Mucosa of rectum (tissue), 2 donors: ENCODE results near the gene PRLHR.

Experiments
- H3K27ac ChIP-seq, 2 donors: one replicate each; pipeline ENCODE4 v1.7.0; 2013; ENCODE audit warnings: inconsistent platforms in 2 of 2, low read depth in 2 of 2, low read length in 2 of 2
- H3K27me3 ChIP-seq, 2 donors: one replicate each; pipeline ENCODE4 v1.7.0; 2013; ENCODE audit warnings: low read length in 2 of 2; ENCODE audit not compliant: control insufficient read depth in 2 of 2, insufficient read depth in 2 of 2
- H3K36me3 ChIP-seq, 2 donors: one replicate each; pipeline ENCODE4 v1.7.0; 2013; ENCODE audit warnings: low read length in 2 of 2; ENCODE audit not compliant: control insufficient read depth in 2 of 2, insufficient read depth in 2 of 2
- H3K4me1 ChIP-seq, 2 donors: one replicate each; pipeline ENCODE4 v1.7.0; 2013; ENCODE audit warnings: low read length in 2 of 2, mild to moderate bottlenecking in 1 of 2; ENCODE audit not compliant: control insufficient read depth in 2 of 2, insufficient read depth in 2 of 2
- H3K4me3 ChIP-seq, 2 donors: one replicate each; pipeline ENCODE4 v1.7.0; 2013; ENCODE audit warnings: low read length in 2 of 2
- H3K9ac ChIP-seq, 2 donors: one replicate each; pipeline ENCODE4 v1.7.0; 2013; ENCODE audit warnings: low read length in 2 of 2, low read depth in 1 of 2, mild to moderate bottlenecking in 1 of 2
- H3K9me3 ChIP-seq, 2 donors: one replicate each; pipeline ENCODE4 v1.7.0; 2013; ENCODE audit warnings: low read length in 2 of 2; ENCODE audit not compliant: control insufficient read depth in 2 of 2
- donor health status: healthy.
- donor health status: Normal muscosa, but diverticular disease.

Gene PRLHR

DNA sequence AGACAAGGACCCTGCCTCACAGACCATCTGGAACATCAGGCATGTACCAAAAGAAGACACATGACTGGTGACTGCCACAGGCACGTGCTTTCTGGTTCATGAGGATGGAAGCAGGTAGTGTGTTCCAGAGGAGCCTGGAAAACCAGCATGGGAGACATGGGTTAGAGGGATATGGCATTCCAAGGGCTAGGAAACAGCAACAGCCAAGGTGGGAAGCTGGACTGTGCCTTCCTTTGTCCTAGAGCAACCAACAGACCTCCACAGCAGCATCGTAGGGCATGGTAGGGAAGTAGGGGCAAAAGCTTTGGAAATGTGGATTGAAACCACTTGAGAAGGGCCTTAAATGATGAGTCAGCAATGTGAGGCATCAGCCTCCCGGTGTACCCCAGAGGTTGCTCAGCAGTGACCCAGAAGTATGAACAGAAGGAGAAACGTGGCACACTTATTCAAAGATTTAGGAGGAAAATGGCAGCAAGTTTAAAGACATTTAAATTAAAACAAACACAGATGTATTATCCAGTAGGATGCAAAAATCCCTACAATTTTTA, 51.0 kb downstream of the PRLHR start:
- Histone ChIP-seq H3K9me3 (no peaks in the 10 kb centered on the region), H3K4me3 (no peak overlapping the region), H3K9ac (no peak overlapping the region), H3K4me1 (no peaks in the 10 kb centered on the region), H3K36me3 (no peaks in the 10 kb centered on the region), H3K27me3 (peaks cover 2 to 11% of the 10 kb centered on the region in 2 donors), H3K27ac (no peak overlapping the region)

DNA sequence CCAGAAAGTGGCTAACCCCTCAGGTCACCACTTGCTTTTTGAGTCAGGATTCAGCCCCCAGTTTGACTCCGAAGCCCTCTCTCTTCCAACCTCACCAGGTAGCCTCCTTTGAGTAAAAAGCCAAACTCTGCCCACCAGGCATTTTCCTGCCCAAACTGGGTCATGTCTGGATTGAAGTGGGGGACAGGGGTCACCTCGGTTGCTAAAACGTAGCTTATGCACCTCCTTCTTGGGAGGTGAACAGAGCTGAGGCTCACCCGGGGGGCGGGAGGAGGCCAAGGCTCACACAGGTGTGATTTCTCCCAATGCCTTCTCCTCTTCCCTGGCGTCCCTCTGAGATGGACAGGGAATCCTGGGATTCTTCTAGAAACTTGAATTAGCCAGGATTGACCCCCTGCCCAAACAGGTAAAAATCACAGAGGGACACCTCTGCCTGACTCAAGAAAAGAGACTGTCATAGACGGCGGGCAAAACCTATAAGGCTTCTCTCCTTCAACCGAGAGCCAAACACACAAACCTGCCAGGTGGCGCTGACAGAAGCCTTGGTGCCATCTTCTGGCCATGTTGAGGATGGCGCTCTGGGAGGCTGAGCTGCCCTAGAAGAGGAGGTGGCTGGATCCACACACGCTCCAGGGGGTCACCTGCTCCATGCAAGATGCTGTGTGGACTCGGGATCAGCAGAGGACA, 51.6 kb downstream of the PRLHR start:
- no peak overlapping the region for H3K9ac ChIP-seq
- H3K9me3 ChIP-seq, result no peaks in the 10 kb centered on the region
- no peaks in the 10 kb centered on the region for H3K36me3 ChIP-seq
- H3K4me3 ChIP-seq, result no peak overlapping the region
- H3K4me1 ChIP-seq, result no peaks in the 10 kb centered on the region
- no peak overlapping the region for H3K27ac ChIP-seq
- peaks cover 2 to 11% of the 10 kb centered on the region in 2 donors for H3K27me3 ChIP-seq

DNA sequence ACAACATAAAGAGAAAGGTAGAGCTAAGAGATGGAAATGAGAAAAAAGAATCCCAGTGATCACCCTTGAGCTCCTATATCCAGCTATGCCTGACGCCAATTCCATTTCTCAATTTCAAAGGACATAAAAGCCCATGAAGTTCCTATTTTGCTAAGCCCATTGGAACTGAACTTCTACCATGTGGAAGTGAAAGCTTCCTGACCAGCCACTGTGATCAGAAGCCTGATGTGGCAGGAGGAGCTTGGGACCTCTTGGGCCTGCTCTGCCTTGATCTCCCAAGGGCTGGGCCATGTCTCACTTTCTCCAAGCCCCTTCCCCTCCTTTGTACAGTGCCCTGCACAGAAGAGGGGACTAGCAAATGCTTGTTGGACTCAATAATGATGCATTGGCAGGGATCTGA, 52.7 kb downstream of the PRLHR start:
- no peak overlapping the region for H3K4me3 ChIP-seq
- no peaks in the 10 kb centered on the region for H3K9me3 ChIP-seq
- H3K27me3 ChIP-seq, result peaks cover 2 to 11% of the 10 kb centered on the region in 2 donors

DNA sequence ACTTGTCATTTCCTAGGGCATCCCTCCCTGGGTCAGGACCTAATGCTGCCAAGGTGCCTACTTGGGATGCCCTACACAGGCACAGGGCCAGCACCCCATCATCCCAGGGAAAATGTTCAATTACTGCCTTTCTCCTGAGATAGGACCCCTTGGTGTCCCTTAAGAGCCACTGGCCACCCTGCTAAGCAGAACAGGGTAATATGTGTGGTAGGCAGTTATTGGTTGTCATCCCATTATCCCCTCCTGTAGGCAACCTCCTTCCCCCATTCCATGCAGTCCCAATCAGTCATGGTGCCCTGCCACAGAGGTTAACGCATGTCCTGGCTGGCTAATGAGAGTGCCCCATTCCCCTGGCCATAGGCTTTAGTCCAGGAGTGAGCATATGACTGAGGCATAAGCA, 53.2 kb downstream of the PRLHR start:
- no peak overlapping the region for H3K9ac ChIP-seq
- no peak overlapping the region for H3K27ac ChIP-seq
- H3K4me1 ChIP-seq, result no peaks in the 10 kb centered on the region
- no peak overlapping the region for H3K4me3 ChIP-seq
- no peaks in the 10 kb centered on the region for H3K9me3 ChIP-seq
- H3K36me3 ChIP-seq, result no peaks in the 10 kb centered on the region
- H3K27me3 ChIP-seq, result peaks cover 2 to 11% of the 10 kb centered on the region in 2 donors

More for the DNA sequence above, 52.7 kb downstream of the PRLHR start:
- H3K27ac ChIP-seq, result no peak overlapping the region
- H3K9ac ChIP-seq, result no peak overlapping the region
- no peaks in the 10 kb centered on the region for H3K36me3 ChIP-seq
- no peaks in the 10 kb centered on the region for H3K4me1 ChIP-seq

DNA sequence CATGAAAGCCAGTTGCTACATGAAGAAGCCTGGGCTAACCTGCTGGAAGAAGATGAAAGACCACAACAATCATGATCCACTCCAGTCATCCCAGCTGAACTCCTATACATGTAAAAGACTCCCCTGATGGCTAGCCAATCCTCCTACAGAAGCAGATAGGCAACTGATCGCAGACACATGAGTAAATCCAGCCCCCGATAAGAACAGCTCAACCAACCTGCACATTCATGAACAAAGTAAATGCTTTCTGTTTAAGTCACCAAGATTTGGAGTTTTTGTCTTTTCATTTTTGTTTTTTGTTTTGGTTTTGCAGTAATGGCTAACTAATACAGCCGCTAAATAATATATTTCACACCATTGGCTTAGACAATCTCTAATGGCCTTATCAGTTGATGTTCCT, 53.7 kb downstream of the PRLHR start:
- H3K9ac ChIP-seq, result no peak overlapping the region
- peaks cover 2 to 11% of the 10 kb centered on the region in 2 donors for H3K27me3 ChIP-seq
- H3K4me1 ChIP-seq, result no peaks in the 10 kb centered on the region
- no peak overlapping the region for H3K27ac ChIP-seq
- H3K36me3 ChIP-seq, result no peaks in the 10 kb centered on the region
- no peak overlapping the region for H3K4me3 ChIP-seq
- H3K9me3 ChIP-seq, result no peaks in the 10 kb centered on the region
